Coronary artery (tissue), 2 donors: ENCODE measurements around the gene HPN.

ENCODE experiments used
- DNase-seq: peaks from one replicate; pipeline ENCODE4 v3.0.0-alpha.2; 2017; ENCODE audit warnings: low spot score
- H3K27ac ChIP-seq, 2 donors: fragments of 200-600 bp; sonication (generic); one replicate each; pipeline ENCODE4 v1.5.1; 2016 to 2019
- H3K4me3 ChIP-seq: fragments of 200-600 bp; sonication (generic); 2 replicates; pipeline ENCODE4 v1.5.1; 2016; ENCODE audit warnings: mild to moderate bottlenecking, moderate library complexity
- CTCF ChIP-seq: fragments of 200-600 bp; sonication (generic); IDR thresholded peaks from one replicate; pipeline ENCODE4 v1.5.1; 2019; ENCODE audit warnings: antibody characterized with exemption

Gene HPN

GRCh38 chr19:34998777-34999497 is 42.6 kb upstream of the HPN start:
- TF ChIP-seq CTCF, result no peak
- no peak for DNase-seq

GRCh38 chr19:34999498-35000337 is 41.8 kb upstream of the HPN start, which contains the start of gene GRAMD1A:
Gene GRAMD1A, plus strand, starts transcription at chr19:35000323. Its CDS starts 156 bp downstream, at chr19:35000479.
- H3K4me3 ChIP-seq, result peak within 1 kb of the TSS; percentile 100
- H3K27ac ChIP-seq, result peak within 1 kb of the TSS; percentile 89 to 99
- DNase-seq, result peak; percentile 91
- no peak for TF ChIP-seq CTCF

More at GRCh38 chr19:34998777-34999497, 42.6 kb upstream of the HPN start:
- peak overlapping the region; percentile 100 for H3K4me3 ChIP-seq
- H3K27ac ChIP-seq, result peak overlapping the region; percentile 89 to 99

GRCh38 chr19:35000338-35000646 is 41.2 kb upstream of the HPN start:
- no peak for DNase-seq
- TF ChIP-seq CTCF, result no peak
- H3K27ac ChIP-seq, result peak overlapping the region; percentile 89 to 99
- H3K4me3 ChIP-seq, result peak overlapping the region; percentile 100

- Histone ChIP-seq H3K27ac (peak overlapping the region; percentile 89 to 99), H3K4me3 (peak overlapping the region; percentile 100)
- DNase-seq, result no peak
- TF ChIP-seq CTCF, result no peak
Observed at GRCh38 chr19:35000647-35001501, 40.6 kb upstream of the HPN start.

- no peak for TF ChIP-seq CTCF
Observed at GRCh38 chr19:35002037-35002535, 39.4 kb upstream of the HPN start.

GRCh38 chr19:35004517-35005255 is 36.8 kb upstream of the HPN start:
- TF ChIP-seq CTCF, result no peak
- no peak for DNase-seq
- Histone ChIP-seq H3K4me3 (no peak overlapping the region), H3K27ac (peak overlapping the region in 1 of 2 donors; percentile 54)

More at GRCh38 chr19:35002037-35002535, 39.4 kb upstream of the HPN start:
- no peak for DNase-seq
- Histone ChIP-seq H3K4me3 (peak overlapping the region; percentile 100), H3K27ac (no peak overlapping the region)
